ENCODE measurements around the gene LFNG. TPM values are rescaled to one million over a fixed set of nuclear protein-coding genes. Genes with fewer than 3 reads are reported as not detected.
A peak's percentile ranks its signal among the peaks of the same experiment; 100 is the strongest.

LFNG gene
- total RNA-seq, 3 donors from 2014 or later, result 31.7 to 95.0 (median 71.7) TPM

GRCh38 chr7:2493205-2494164, 26.1 kb upstream of the LFNG start:
- TF ChIP-seq CTCF (IDR thresholded peaks at IDR 0.05), result no peak
- Histone ChIP-seq H3K4me1 (ENCODE audit: low read depth) (peaks cover 18% of the 10 kb centered on the region), H3K4me3 (no peak overlapping the region), H3K9me3 (no peaks in the 10 kb centered on the region), H3K36me3 (ENCODE audit: low read depth) (no peaks in the 10 kb centered on the region)
- ATAC-seq (peak; percentile 74), DNase-seq (peak; percentile 45 to 68 (median 53))
- intact Hi-C loops (cut with DNase I, micrococcal nuclease), result no loop called here

GRCh38 chr7:2494191-2495130, 25.1 kb upstream of the LFNG start:
- TF ChIP-seq CTCF (IDR thresholded peaks at IDR 0.05), result no peak
- no peaks in the 10 kb centered on the region for H3K9me3 ChIP-seq
- H3K4me1 ChIP-seq (ENCODE audit: low read depth), result peaks cover 18% of the 10 kb centered on the region
- ATAC-seq (peak; percentile 61), DNase-seq (peak in 1 of 3 donors; percentile 62)
- no peak overlapping the region for H3K4me3 ChIP-seq
- intact Hi-C loops (cut with DNase I, micrococcal nuclease), result no loop called here
- H3K36me3 ChIP-seq (ENCODE audit: low read depth), result no peaks in the 10 kb centered on the region

- Histone ChIP-seq H3K36me3 (ENCODE audit: low read depth) (no peaks in the 10 kb centered on the region), H3K9me3 (no peaks in the 10 kb centered on the region), H3K4me3 (no peak overlapping the region), H3K4me1 (ENCODE audit: low read depth) (peaks cover 18% of the 10 kb centered on the region)
- ATAC-seq (peak; percentile 56), DNase-seq (no peak)
- intact Hi-C loops (cut with DNase I, micrococcal nuclease), result no loop called here
- TF ChIP-seq CTCF (IDR thresholded peaks at IDR 0.05), result no peak
Measured at GRCh38 chr7:2495418-2496299, 23.9 kb upstream of the LFNG start.

GRCh38 chr7:2496375-2496774, 23.2 kb upstream of the LFNG start:
- no peaks in the 10 kb centered on the region for H3K9me3 ChIP-seq
- H3K36me3 ChIP-seq (ENCODE audit: low read depth), result no peaks in the 10 kb centered on the region
- H3K4me3 ChIP-seq, result no peak overlapping the region
- DNase-seq, result no peak
- peaks cover 18% of the 10 kb centered on the region for H3K4me1 ChIP-seq (ENCODE audit: low read depth)
- TF ChIP-seq CTCF (IDR thresholded peaks at IDR 0.05), result no peak
- ATAC-seq, result no peak
- intact Hi-C loops (cut with DNase I, micrococcal nuclease), result no loop called here

GRCh38 chr7:2497065-2497464, 22.5 kb upstream of the LFNG start:
- Histone ChIP-seq H3K9me3 (no peaks in the 10 kb centered on the region), H3K36me3 (ENCODE audit: low read depth) (no peaks in the 10 kb centered on the region), H3K4me1 (ENCODE audit: low read depth) (peaks cover 18% of the 10 kb centered on the region), H3K4me3 (no peak overlapping the region)
- DNase-seq (no peak), ATAC-seq (no peak)
- TF ChIP-seq CTCF (IDR thresholded peaks at IDR 0.05), result no peak
- intact Hi-C loops (cut with DNase I, micrococcal nuclease), result no loop called here

Measured in mucosa of descending colon (tissue), 3 donors.